ENCODE data around the gene OXER1.

DNA sequence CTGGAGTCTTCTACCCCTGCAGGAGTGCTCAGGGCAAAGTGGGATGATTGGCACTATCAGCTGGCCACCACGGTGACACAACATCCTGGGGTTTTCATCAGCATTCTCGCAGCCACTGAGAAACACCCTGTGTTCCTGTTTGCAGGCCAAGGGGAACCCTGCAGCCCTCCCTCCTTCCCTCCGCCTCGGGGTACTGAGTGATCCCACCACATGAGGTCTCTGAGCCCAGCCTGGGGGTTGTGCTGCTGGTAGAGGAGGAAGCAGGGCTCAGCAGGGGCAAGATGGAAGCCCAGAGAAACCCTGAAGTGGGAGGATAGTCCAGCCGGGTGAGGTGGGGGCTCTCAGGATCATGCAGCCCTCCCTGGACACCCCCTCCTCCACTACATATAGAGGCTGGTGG is at the start of gene OXER1:
- TF ChIP-seq, protein P1, sequence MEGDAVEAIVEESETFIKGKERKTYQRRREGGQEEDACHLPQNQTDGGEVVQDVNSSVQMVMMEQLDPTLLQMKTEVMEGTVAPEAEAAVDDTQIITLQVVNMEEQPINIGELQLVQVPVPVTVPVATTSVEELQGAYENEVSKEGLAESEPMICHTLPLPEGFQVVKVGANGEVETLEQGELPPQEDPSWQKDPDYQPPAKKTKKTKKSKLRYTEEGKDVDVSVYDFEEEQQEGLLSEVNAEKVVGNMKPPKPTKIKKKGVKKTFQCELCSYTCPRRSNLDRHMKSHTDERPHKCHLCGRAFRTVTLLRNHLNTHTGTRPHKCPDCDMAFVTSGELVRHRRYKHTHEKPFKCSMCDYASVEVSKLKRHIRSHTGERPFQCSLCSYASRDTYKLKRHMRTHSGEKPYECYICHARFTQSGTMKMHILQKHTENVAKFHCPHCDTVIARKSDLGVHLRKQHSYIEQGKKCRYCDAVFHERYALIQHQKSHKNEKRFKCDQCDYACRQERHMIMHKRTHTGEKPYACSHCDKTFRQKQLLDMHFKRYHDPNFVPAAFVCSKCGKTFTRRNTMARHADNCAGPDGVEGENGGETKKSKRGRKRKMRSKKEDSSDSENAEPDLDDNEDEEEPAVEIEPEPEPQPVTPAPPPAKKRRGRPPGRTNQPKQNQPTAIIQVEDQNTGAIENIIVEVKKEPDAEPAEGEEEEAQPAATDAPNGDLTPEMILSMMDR (IDR thresholded peaks at IDR 0.05; ENCODE audit: low read depth, low read length) = no peak
- TF ChIP-seq, protein P2, sequence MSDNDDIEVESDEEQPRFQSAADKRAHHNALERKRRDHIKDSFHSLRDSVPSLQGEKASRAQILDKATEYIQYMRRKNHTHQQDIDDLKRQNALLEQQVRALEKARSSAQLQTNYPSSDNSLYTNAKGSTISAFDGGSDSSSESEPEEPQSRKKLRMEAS (IDR thresholded peaks at IDR 0.05; ENCODE audit: low read depth, low read length) = no peak; the same call in 1 of the 2 replicates
- no peak for TF ChIP-seq POLR2A (IDR thresholded peaks at IDR 0.05; ENCODE audit: extremely low read depth, insufficient read length)
- TF ChIP-seq MYC (IDR thresholded peaks at IDR 0.05; ENCODE audit: low read depth, low read length) = peak; percentile 63; the same call in 1 of the 2 replicates

Data from NB4 (cell line).